Measurements from ENCODE around the gene LDLRAD3.

The LDLRAD3 gene

DNA sequence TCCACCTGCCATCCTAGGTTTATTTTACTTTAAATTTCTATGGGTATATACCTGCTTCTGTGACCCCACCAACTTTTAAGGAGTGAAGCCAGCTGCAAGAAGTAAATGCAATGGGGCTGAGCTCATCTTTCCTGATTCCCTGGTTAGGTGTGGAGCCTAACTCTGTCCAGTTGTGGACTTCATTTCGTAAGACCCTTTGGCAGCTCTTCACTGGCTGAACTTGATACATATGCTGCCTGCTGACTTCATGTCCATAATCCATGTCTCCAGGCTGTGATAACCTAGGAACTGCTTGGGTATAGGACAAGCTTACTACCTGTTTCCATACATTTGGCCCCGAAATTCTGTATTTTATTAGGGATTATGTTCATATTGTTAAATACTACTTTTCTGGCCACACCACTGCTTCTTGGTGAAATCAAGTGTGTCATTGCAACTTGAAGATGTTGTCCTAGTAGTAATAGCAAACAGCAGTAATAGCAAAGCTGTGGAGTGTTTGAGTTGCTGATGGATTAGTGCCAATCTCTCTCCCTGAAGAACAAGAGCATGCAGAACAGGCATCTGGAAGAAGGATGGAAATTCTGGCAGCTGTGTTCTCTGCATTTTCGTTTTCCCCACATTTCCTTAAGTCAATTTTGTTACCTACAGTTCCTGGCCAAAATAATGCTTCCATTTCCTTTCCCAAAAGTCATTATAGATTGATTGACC lies 31.2 kb downstream of the LDLRAD3 start:
- no peaks in the 10 kb centered on the region for H4K20me1 ChIP-seq (ENCODE audit: control insufficient read depth, insufficient read depth, low read depth, low read length)
- no peaks in the 10 kb centered on the region for H3K36me3 ChIP-seq (ENCODE audit: control insufficient read depth, low read length)
- no peaks in the 10 kb centered on the region for H3K79me2 ChIP-seq (ENCODE audit: control insufficient read depth, low read length)
- H3F3A ChIP-seq (ENCODE audit: control insufficient read depth, insufficient read depth) = no peaks in the 10 kb centered on the region
- no peaks in the 10 kb centered on the region for H3K9me2 ChIP-seq (replicated peaks; ENCODE audit: control insufficient read depth, low read length)
- H3K27me3 ChIP-seq (ENCODE audit: control insufficient read depth, low read length) = no peaks in the 10 kb centered on the region
- H3K27ac ChIP-seq (ENCODE audit: low read depth, low read length) = no peak overlapping the region
- H3K4me3 ChIP-seq (ENCODE audit: low read length) = no peak overlapping the region
- no peak overlapping the region for H3K4me2 ChIP-seq (ENCODE audit: low read length)
- H3K9me3 ChIP-seq (ENCODE audit: control insufficient read depth, insufficient read depth, low read length) = no peaks in the 10 kb centered on the region
- TF ChIP-seq CTCF (IDR thresholded peaks at IDR 0.05; ENCODE audit: low read depth, low read length, poor library complexity, severe bottlenecking) (no peak), EZH2phosphoT487 (IDR thresholded peaks at IDR 0.05; ENCODE audit: borderline replicate concordance, low read length) (no peak)
- no peaks in the 10 kb centered on the region for H3K4me1 ChIP-seq (ENCODE audit: control insufficient read depth, low read length)

DNA sequence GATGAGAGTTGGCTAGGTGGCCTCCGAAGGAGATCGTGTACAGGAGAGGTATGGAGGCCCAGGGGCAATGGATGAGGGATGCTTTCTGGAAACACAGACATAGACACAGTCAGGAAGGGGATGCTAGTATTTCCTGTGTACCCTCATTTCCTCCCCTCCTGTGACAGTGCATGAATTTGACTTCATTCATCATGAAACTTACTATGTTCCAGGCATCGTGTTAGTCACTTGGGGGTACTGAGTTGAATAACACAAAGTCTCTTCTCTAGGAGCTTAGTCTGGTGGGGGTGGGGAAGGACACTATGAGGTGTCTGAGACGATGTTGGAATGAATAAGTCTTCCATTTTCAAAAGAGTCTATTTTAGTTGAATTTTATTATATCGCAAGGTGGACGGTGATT lies 32.6 kb downstream of the LDLRAD3 start:
- no peaks in the 10 kb centered on the region for H3F3A ChIP-seq (ENCODE audit: control insufficient read depth, insufficient read depth)
- H3K36me3 ChIP-seq (ENCODE audit: control insufficient read depth, low read length) = no peaks in the 10 kb centered on the region
- H3K4me1 ChIP-seq (ENCODE audit: control insufficient read depth, low read length) = no peaks in the 10 kb centered on the region
- no peak for TF ChIP-seq EZH2phosphoT487 (IDR thresholded peaks at IDR 0.05; ENCODE audit: borderline replicate concordance, low read length)
- no peak for TF ChIP-seq CTCF (IDR thresholded peaks at IDR 0.05; ENCODE audit: low read depth, low read length, poor library complexity, severe bottlenecking)
- no peaks in the 10 kb centered on the region for H3K27me3 ChIP-seq (ENCODE audit: control insufficient read depth, low read length)
- H3K4me2 ChIP-seq (ENCODE audit: low read length) = no peak overlapping the region
- H3K9me2 ChIP-seq (replicated peaks; ENCODE audit: control insufficient read depth, low read length) = no peaks in the 10 kb centered on the region
- H3K79me2 ChIP-seq (ENCODE audit: control insufficient read depth, low read length) = no peaks in the 10 kb centered on the region
- H4K20me1 ChIP-seq (ENCODE audit: control insufficient read depth, insufficient read depth, low read depth, low read length) = no peaks in the 10 kb centered on the region
- no peak overlapping the region for H3K27ac ChIP-seq (ENCODE audit: low read depth, low read length)
- H3K9me3 ChIP-seq (ENCODE audit: control insufficient read depth, insufficient read depth, low read length) = no peaks in the 10 kb centered on the region
- H3K4me3 ChIP-seq (ENCODE audit: low read length) = no peak overlapping the region

DNA sequence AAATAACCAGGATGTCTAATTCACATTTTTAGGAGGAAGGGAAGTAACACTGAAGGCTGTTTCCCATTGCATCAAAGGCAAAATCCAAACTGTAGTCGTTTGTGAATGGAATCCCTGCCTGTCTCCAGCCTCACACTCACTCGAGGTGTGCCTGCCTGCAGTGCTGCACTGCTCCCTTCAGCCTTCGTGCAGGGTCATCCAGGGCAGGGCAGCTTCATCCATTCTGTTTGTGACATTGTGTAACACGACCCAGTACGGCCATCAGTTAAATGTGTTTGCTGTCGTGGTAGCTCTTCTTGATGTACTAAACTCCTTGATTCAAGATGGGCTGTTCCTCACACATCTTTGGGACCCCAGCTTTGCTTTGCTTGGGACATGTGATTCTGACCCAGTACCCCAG lies 34.3 kb downstream of the LDLRAD3 start:
- Histone ChIP-seq H3K79me2 (ENCODE audit: control insufficient read depth, low read length) (no peaks in the 10 kb centered on the region), H3K9me2 (replicated peaks; ENCODE audit: control insufficient read depth, low read length) (no peaks in the 10 kb centered on the region), H3F3A (ENCODE audit: control insufficient read depth, insufficient read depth) (no peaks in the 10 kb centered on the region), H3K27ac (ENCODE audit: low read depth, low read length) (no peak overlapping the region), H3K27me3 (ENCODE audit: control insufficient read depth, low read length) (no peaks in the 10 kb centered on the region), H3K9me3 (ENCODE audit: control insufficient read depth, insufficient read depth, low read length) (no peaks in the 10 kb centered on the region), H3K4me1 (ENCODE audit: control insufficient read depth, low read length) (no peaks in the 10 kb centered on the region), H3K36me3 (ENCODE audit: control insufficient read depth, low read length) (no peaks in the 10 kb centered on the region), H3K4me2 (ENCODE audit: low read length) (no peak overlapping the region), H4K20me1 (ENCODE audit: control insufficient read depth, insufficient read depth, low read depth, low read length) (no peaks in the 10 kb centered on the region), H3K4me3 (ENCODE audit: low read length) (no peak overlapping the region)
- no peak for TF ChIP-seq EZH2phosphoT487 (IDR thresholded peaks at IDR 0.05; ENCODE audit: borderline replicate concordance, low read length)
- TF ChIP-seq CTCF (IDR thresholded peaks at IDR 0.05; ENCODE audit: low read depth, low read length, poor library complexity, severe bottlenecking) = no peak

Data from DOHH2 (cell line).